ENCODE results near the gene NKTR. TPM values are rescaled to one million over a fixed set of nuclear protein-coding genes. Genes with fewer than 3 reads are reported as not detected.

Gene NKTR
- polyA plus RNA-seq, 1 donor (not counting 4 experiments of a cell fraction or from before 2014, with no cell fraction given): 38.6 TPM

DNA sequence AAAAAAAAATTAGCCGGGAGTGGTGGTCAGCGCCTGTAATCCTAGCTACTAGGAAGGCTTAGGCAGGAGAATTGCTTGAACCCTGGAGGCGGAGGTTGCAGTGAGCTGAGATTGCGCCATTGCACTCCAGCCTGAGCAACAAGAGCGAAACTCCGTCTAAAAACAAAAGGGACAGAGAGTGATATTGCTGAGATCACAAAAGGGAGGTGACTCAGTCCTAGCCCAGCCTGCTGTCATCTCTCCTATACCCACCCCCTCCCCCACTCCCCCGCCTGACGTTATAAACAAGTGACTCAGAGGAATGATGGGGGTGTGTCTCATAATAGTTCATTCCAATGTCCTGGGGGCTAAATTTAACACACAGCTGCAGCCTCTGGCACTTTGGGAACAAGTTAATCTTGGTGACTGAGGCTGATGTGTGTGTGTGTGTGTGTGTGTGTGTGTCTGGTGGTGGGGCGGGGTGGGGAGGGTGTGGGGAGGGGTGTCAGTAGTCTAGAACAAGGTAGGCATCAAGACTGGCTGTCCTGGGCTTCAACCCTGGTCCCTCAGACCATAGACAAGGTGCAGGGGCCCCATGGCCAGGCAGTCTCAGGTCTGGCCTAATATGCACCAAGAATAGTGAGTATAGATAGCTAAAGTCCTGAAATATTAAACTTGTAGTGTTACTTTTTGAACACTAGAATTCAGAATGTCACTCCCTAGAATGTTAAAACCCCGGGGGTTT lies 83.6 kb downstream of the NKTR start:
- no peak overlapping the region for H3K27ac ChIP-seq (ENCODE audit: control insufficient read depth, insufficient read depth, low read length)
- no peaks in the 10 kb centered on the region for H4K20me1 ChIP-seq (ENCODE audit: control insufficient read depth, extremely low read depth, insufficient read depth, low read length)
- no peaks in the 10 kb centered on the region for H3K36me3 ChIP-seq (ENCODE audit: control insufficient read depth in 2 of 2, extremely low read depth in 1 of 2, insufficient read depth in 2 of 2, low read length in 2 of 2)
- no peak overlapping the region for H3K4me3 ChIP-seq (ENCODE audit: control insufficient read depth in 2 of 3, extremely low read depth in 1 of 3, insufficient read depth in 2 of 3, low read depth in 1 of 3, low read length in 3 of 3)
- no peaks in the 10 kb centered on the region for H3K9me1 ChIP-seq (ENCODE audit: control insufficient read depth, extremely low read depth, insufficient read depth, low read length)
- H3K9me3 ChIP-seq (ENCODE audit: control insufficient read depth, low read depth, low read length): no peaks in the 10 kb centered on the region
- dilution Hi-C loops (cut with MboI; ENCODE audit: extremely low pct_ligation_motif_present, low sequenced_read_pairs): no loop called here
- H3K79me2 ChIP-seq (ENCODE audit: control insufficient read depth, insufficient read depth, low read length): no peaks in the 10 kb centered on the region
- H3K4me1 ChIP-seq (ENCODE audit: control insufficient read depth, extremely low read depth, insufficient read depth, low read length): peaks cover 12% of the 10 kb centered on the region
- H3K27me3 ChIP-seq (ENCODE audit: control insufficient read depth, extremely low read depth, insufficient read depth, low read length): peaks cover 21% of the 10 kb centered on the region
- peak; percentile 89 for DNase-seq (ENCODE audit: low read depth, low spot score)
- no peak overlapping the region for H3K4me2 ChIP-seq (ENCODE audit: control insufficient read depth, extremely low read depth, insufficient read depth, low read depth, low read length)
- peak; percentile 72 for FAIRE-seq
- TF ChIP-seq EZH2 (IDR thresholded peaks at IDR 0.05; ENCODE audit: low read length) (no peak), CTCF (optimal IDR thresholded peaks at IDR 0.05 in 1 of 3, IDR thresholded peaks at IDR 0.05 in 1 of 3, conservative IDR thresholded peaks at IDR 0.05 in 1 of 3; ENCODE audit: extremely low read depth in 1 of 3, insufficient read depth in 2 of 3, low read length in 3 of 3) (no peak)
- H2AFZ ChIP-seq (ENCODE audit: control insufficient read depth, low read length): no peak overlapping the region
- no peak overlapping the region for H3K9ac ChIP-seq (ENCODE audit: control insufficient read depth, extremely low read depth, insufficient read depth, low read length)

GRCh38 chr3:42684632-42685362 lies 84.3 kb downstream of the NKTR start:
- FAIRE-seq (no peak), DNase-seq (ENCODE audit: low read depth, low spot score) (no peak)
- H3K9me3 ChIP-seq (ENCODE audit: control insufficient read depth, low read depth, low read length): no peaks in the 10 kb centered on the region
- H3K36me3 ChIP-seq (ENCODE audit: control insufficient read depth in 2 of 2, extremely low read depth in 1 of 2, insufficient read depth in 2 of 2, low read length in 2 of 2): no peaks in the 10 kb centered on the region
- no peak overlapping the region for H3K27ac ChIP-seq (ENCODE audit: control insufficient read depth, insufficient read depth, low read length)
- H3K9ac ChIP-seq (ENCODE audit: control insufficient read depth, extremely low read depth, insufficient read depth, low read length): no peak overlapping the region
- H4K20me1 ChIP-seq (ENCODE audit: control insufficient read depth, extremely low read depth, insufficient read depth, low read length): no peaks in the 10 kb centered on the region
- TF ChIP-seq EZH2 (IDR thresholded peaks at IDR 0.05; ENCODE audit: low read length) (no peak), CTCF (optimal IDR thresholded peaks at IDR 0.05 in 1 of 3, IDR thresholded peaks at IDR 0.05 in 1 of 3, conservative IDR thresholded peaks at IDR 0.05 in 1 of 3; ENCODE audit: extremely low read depth in 1 of 3, insufficient read depth in 2 of 3, low read length in 3 of 3) (no peak)
- no peak overlapping the region for H3K4me3 ChIP-seq (ENCODE audit: control insufficient read depth in 2 of 3, extremely low read depth in 1 of 3, insufficient read depth in 2 of 3, low read depth in 1 of 3, low read length in 3 of 3)
- dilution Hi-C loops (cut with MboI; ENCODE audit: extremely low pct_ligation_motif_present, low sequenced_read_pairs): no loop called here
- H2AFZ ChIP-seq (ENCODE audit: control insufficient read depth, low read length): no peak overlapping the region
- H3K4me1 ChIP-seq (ENCODE audit: control insufficient read depth, extremely low read depth, insufficient read depth, low read length): peaks cover 12% of the 10 kb centered on the region
- no peaks in the 10 kb centered on the region for H3K79me2 ChIP-seq (ENCODE audit: control insufficient read depth, insufficient read depth, low read length)
- peaks cover 21% of the 10 kb centered on the region for H3K27me3 ChIP-seq (ENCODE audit: control insufficient read depth, extremely low read depth, insufficient read depth, low read length)
- H3K4me2 ChIP-seq (ENCODE audit: control insufficient read depth, extremely low read depth, insufficient read depth, low read depth, low read length): no peak overlapping the region
- H3K9me1 ChIP-seq (ENCODE audit: control insufficient read depth, extremely low read depth, insufficient read depth, low read length): no peaks in the 10 kb centered on the region

Measured in keratinocyte (primary cell).